GM18498 (cell line): Measurements from ENCODE around the gene APC2.

Source experiments
- ATAC-seq: cut with Tn5 transposase; IDR thresholded peaks from one replicate; pipeline ENCODE4 v1.9.1; 2021; ENCODE audit warnings: mild to moderate bottlenecking, moderate library complexity; ENCODE audit not compliant: unreplicated experiment

The APC2 gene

DNA sequence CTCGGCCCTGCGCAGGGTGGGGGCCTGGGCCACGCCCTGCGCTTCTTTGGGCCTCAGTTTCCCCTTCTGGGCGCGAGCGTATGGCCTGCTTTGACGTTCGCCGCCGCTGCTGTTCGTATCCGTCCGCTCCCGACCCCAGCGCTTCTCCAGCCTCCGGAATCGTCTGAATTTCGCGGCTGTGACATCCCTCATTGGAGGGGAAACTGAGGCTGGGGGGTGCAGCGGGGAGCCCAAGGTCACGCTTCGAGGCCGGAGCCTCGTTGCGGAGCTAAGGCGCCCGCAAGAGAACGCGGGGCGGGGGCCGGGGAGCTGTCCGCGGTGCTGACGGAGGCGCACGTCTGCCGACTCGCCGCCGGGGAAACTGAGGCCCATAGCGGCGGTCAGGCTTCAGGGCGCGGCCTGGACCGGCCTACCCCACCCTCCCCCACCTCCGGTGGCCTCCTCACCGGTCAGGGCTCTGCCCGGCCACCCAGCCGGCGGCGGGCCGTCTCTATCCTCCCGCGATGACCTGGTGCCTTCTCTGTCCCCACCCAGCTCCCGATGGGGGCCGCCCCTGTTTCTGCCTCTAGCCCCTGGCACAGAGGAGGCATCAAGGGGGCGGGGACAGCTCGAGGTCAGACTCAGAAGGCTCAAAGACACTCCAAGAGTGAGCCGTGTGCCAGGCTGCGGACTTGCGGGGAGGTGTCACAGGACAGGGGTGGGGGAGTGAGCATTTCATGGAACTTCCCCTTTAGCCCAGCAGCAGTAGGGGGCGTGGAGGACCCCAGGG lies 3.0 kb upstream of the APC2 start:
- ATAC-seq = no peak

DNA sequence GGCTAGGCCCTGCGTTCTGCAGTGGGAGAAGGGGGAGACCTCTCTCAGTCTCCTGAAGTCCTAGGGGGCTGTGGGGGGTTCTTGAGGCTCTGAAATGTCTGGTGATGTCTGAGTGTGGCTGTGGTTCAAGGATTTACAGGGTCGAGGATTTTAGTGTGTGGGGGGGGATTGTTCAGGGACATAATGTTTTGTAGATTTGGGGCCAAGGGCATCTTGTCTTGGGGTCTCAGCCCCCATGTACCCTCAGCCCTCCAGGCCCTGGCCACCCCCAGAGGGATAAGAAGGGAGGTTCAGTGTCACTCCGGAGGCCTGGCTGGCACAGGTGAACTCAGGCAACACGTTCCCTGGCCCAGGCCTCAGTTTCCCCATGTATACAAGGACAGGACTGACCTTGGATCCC lies 2.4 kb upstream of the APC2 start:
- no peak for ATAC-seq

DNA sequence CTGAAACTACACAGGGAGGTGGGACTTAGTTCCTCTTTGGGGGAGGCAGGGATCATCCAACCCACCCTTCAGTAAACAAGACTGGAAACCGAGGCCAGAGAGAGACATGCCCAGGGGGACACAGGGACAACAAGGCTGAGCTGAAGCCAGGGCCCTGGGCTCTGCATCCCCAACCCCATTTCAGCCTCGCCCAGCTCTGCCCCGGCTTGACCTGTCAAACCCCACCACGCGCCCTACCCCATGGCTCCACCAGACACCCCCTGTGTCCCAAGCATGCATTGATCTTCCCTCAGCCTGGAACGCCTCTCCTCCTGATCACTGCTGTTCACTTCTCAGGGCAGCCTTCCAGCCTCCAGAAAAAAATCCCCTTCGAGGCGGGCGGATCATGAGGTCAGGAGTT lies 2.0 kb upstream of the APC2 start:
- ATAC-seq = no peak

GRCh38 chr19:1450735-1451731 lies 1.1 kb downstream of the APC2 start:
- no peak for ATAC-seq

GRCh38 chr19:1451916-1452801 lies 2.2 kb downstream of the APC2 start:
- no peak for ATAC-seq

GRCh38 chr19:1452802-1453524 lies 3.0 kb downstream of the APC2 start:
- ATAC-seq = no peak

DNA sequence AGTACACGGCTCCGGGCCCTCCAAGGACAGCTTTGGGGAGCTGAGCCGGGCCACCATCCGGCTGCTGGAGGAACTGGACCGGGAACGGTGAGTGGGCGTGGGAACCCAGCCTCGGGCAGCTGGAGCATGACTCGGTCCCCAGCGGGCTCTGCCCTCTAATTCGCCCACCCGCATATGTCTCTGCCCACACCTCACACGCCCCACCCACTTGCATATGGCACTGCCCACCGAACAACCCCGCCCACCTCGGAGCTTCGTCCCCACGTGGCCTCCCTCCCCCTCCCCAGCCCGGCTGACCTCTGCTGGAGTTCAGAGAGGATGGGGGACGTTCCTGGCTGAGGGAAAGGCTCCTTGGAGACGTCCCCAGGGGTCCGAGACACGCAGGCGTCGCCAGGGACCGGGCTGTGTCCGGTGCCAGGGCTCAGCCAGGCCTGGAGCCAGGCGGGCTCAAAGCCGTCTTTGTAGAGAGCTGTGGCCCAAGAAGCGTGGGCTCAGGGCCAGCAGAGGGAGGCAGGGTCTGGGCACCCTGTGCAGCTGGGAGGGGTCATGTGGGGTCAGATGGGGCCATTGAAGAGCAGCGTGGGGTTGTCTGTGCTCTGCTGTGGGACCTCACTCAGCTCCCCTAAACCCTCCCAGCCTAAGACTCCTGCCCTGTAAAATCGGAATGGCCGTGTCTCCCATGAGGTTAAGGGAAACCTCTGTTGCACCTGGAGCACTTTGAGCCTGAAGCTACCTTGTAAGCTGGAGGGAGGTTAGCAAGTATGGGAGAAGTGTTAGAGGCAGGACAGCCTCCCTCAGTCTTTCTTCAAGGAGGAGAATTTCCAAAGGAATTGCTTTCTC lies 3.8 kb downstream of the APC2 start:
- ATAC-seq = no peak

GRCh38 chr19:1455002-1455335 lies 5.0 kb downstream of the APC2 start:
- no peak for ATAC-seq

DNA sequence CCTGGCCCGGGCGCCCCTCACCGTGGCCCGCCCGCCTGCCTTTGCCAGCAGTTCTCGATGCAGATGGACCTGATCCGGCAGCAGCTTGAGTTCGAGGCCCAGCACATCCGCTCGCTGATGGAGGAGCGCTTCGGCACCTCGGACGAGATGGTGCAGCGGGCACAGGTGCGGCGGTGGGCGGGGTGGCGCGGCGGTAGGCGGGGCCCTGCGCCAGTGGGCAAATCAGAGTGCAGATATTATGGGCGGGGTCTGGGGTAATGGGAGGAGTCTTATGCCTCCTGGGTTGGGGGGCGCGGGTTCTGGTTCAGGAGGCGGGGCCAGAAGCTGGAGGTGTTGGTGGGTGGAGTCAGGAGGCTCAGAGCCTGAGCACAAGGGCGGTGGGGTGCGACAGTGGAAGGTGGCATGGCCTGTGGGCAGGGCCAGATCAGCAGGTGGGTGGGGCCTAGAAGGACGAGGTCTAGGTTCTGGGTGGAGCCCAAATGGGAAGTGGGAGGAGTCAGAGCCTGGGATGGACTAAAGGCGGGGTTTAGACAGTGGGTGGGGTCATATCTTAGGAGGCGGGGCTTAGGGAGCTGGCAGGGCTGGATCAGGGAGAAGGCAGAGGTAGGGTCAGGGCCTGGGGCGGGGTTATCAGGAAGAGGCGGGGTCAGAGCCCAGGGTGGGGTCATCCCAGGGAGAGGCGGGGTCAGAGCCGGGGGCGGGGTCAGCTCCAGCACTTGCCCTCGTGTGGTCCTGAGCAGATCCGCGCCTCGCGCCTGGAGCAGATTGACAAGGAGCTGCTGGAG lies 5.6 kb downstream of the APC2 start:
- ATAC-seq = no peak

- no peak for ATAC-seq
Observed at GRCh38 chr19:1456121-1456900, 6.4 kb downstream of the APC2 start.

GRCh38 chr19:1457031-1457739 lies 7.3 kb downstream of the APC2 start:
- no peak for ATAC-seq

DNA sequence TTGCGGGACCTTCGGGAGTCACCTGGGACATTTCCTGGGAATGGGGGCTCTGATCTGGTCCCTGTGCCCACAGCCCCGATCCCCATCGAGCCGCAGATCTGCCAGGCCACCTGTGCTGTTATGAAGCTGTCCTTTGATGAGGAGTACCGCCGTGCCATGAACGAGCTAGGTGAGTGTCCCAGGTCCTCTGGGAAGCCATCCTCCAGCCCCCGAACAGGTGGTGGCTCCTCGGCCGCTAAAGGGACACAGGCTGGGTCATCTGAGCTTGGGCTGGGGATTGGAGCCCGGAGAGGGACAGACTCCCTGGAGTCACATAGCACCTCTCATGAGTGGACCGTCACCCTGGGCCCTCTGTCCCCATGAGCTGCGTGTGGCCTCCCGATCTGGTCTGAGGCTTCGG lies 8.0 kb downstream of the APC2 start:
- ATAC-seq = no peak

DNA sequence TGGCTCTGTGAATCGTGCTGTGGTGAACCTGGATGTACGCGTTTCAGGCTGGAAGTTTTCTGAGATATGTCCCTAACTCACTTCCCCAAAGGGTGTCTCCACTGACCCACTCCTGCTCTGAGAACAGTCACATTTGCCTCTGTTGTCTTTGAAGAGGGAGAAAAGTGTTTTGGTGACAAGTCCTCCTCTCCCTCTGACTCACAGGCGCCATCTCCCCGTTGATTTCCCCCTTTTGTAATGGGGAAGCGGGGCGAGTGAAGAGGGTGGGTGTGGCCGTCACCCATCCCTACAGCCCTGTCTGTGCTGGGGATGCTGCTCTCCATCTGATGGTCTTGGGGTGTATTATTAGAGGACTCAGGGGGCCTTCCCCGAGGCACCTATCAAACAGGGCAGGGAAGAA lies 9.6 kb downstream of the APC2 start:
- no peak for ATAC-seq

- ATAC-seq = no peak
Observed at GRCh38 chr19:1460033-1460995, 10.4 kb downstream of the APC2 start.

DNA sequence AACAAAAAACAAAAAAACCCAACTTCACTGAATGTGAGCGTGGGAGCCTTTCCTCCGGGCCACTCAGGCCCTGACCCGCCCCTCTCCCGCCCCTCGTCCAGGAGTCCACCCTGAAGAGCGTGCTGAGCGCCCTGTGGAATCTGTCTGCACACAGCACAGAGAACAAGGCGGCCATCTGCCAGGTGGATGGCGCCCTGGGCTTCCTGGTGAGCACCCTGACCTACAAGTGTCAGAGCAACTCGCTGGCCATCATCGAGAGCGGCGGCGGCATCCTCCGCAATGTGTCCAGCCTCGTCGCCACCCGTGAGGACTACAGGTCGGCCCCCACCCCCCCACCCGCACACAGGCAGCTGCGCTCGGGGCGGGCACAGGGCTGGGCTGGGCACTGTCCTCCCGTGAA lies 11.9 kb downstream of the APC2 start:
- ATAC-seq = no peak
